IPS-18a (cell line): ENCODE measurements around the gene SASH3.

Experiments
- H3K27ac ChIP-seq: one replicate; pipeline ENCODE4 v1.5.1; 2013; ENCODE audit warnings: low read length
- H3K27me3 ChIP-seq: one replicate; pipeline ENCODE4 v1.6.1; 2013; ENCODE audit warnings: mild to moderate bottlenecking, low read length; ENCODE audit not compliant: control insufficient read depth, insufficient read depth
- H3K36me3 ChIP-seq: one replicate; pipeline ENCODE4 v1.6.1; 2013; ENCODE audit warnings: low read depth, low read length; ENCODE audit not compliant: control insufficient read depth
- H3K4me1 ChIP-seq: one replicate; pipeline ENCODE4 v1.6.1; 2013; ENCODE audit warnings: low read depth, low read length; ENCODE audit not compliant: control insufficient read depth
- H3K4me3 ChIP-seq: one replicate; pipeline ENCODE4 v1.5.1; 2013; ENCODE audit warnings: low read length
- H3K9ac ChIP-seq: one replicate; pipeline ENCODE4 v1.6.1; 2013; ENCODE audit warnings: mild to moderate bottlenecking, low read length, moderate library complexity
- H3K9me3 ChIP-seq: one replicate; pipeline ENCODE4 v1.6.1; 2013; ENCODE audit warnings: low read depth, low read length; ENCODE audit not compliant: control insufficient read depth

The SASH3 gene

GRCh38 chrX:129761596-129761995, 18.2 kb upstream of the SASH3 start:
- Histone ChIP-seq H3K9me3 (peaks cover 6% of the 10 kb centered on the region), H3K36me3 (no peaks in the 10 kb centered on the region), H3K27me3 (no peaks in the 10 kb centered on the region), H3K27ac (no peak overlapping the region), H3K9ac (no peak overlapping the region), H3K4me3 (no peak overlapping the region), H3K4me1 (no peaks in the 10 kb centered on the region)

DNA sequence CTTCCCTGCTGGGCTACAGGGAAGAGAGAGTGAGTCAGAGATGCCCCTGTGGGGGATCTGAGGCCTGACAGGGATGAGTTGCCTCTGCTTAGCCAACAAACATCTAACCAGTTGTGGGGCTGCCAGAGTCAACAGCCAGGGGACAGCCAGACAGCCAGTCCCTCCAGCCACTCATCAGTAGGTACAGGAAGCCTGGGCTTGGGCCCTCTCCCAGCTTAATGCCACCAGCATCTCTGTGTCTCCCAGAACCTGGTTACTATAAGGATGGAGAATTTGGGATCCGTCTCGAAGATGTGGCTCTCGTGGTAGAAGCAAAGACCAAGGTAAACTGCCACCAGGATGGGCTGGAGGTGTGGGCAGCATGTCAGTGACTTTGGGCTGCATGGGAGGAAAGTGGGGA, 17.3 kb upstream of the SASH3 start:
- H3K27ac ChIP-seq, result no peak overlapping the region
- no peak overlapping the region for H3K9ac ChIP-seq
- H3K4me3 ChIP-seq, result no peak overlapping the region
- no peaks in the 10 kb centered on the region for H3K4me1 ChIP-seq
- H3K9me3 ChIP-seq, result peaks cover 6% of the 10 kb centered on the region
- no peaks in the 10 kb centered on the region for H3K36me3 ChIP-seq
- H3K27me3 ChIP-seq, result no peaks in the 10 kb centered on the region

GRCh38 chrX:129763666-129764065, 16.1 kb upstream of the SASH3 start:
- Histone ChIP-seq H3K9ac (no peak overlapping the region), H3K4me1 (no peaks in the 10 kb centered on the region), H3K27ac (no peak overlapping the region), H3K27me3 (no peaks in the 10 kb centered on the region), H3K36me3 (no peaks in the 10 kb centered on the region), H3K9me3 (peaks cover 11% of the 10 kb centered on the region), H3K4me3 (no peak overlapping the region)

DNA sequence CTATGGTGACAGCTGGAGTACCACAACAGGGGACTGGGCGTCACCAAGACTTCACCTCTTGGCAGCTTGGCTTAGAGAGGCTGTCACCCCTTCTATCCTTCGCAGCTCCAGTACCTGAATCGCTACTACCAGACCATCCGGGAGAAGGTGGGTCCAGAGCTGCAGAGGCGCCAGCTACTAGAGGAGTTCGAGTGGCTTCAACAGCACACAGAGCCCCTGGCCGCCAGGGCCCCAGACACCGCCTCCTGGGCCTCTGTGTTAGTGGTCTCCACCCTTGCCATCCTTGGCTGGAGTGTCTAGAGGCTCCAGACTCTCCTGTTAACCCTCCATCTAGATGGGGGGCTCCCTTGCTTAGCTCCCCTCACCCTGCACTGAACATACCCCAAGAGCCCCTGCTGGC, 11.6 kb upstream of the SASH3 start:
- Histone ChIP-seq H3K4me1 (no peaks in the 10 kb centered on the region), H3K9me3 (peaks cover 11% of the 10 kb centered on the region), H3K27ac (no peak overlapping the region), H3K9ac (no peak overlapping the region), H3K36me3 (no peaks in the 10 kb centered on the region), H3K4me3 (no peak overlapping the region), H3K27me3 (no peaks in the 10 kb centered on the region)

GRCh38 chrX:129768586-129769466, 10.9 kb upstream of the SASH3 start:
- no peaks in the 10 kb centered on the region for H3K36me3 ChIP-seq
- peaks cover 11% of the 10 kb centered on the region for H3K9me3 ChIP-seq
- H3K27ac ChIP-seq, result no peak overlapping the region
- H3K4me1 ChIP-seq, result no peaks in the 10 kb centered on the region
- H3K9ac ChIP-seq, result no peak overlapping the region
- H3K4me3 ChIP-seq, result no peak overlapping the region
- no peaks in the 10 kb centered on the region for H3K27me3 ChIP-seq

DNA sequence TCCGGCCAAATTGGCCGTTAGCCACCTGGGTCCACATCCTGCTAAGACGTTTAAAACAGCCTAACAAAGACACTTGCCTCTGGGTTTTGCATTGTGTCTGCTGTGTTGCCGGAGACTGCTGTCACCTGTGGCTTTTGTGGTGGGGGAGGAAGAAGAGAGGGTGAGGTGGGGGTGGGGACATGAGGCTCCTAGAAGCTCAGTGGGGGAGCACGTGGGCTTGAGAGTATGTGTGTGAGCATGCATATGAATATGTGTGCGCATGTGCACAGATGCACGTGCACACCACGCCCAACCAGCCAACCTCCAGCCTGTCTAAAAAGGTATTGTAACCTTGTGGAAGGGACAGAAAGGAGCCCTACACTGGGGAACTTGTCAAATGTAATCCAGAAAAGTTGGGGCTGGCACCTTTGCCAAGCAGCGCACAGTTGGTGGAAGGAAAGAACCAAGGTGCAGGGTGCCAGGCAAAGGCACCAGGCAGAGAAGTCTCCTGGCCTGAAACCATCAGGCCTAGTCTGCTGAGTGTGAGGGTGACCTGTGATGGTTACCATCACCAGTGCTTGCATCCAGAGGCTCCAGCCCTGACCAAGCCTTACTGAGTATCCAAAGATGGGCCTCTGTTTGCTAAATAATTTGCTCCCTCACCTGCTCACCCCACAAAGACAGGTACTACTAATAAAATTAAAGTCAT, 10.1 kb upstream of the SASH3 start:
- H3K9ac ChIP-seq, result no peak overlapping the region
- no peaks in the 10 kb centered on the region for H3K36me3 ChIP-seq
- H3K27ac ChIP-seq, result no peak overlapping the region
- H3K9me3 ChIP-seq, result peaks cover 11% of the 10 kb centered on the region
- H3K4me3 ChIP-seq, result no peak overlapping the region
- H3K27me3 ChIP-seq, result no peaks in the 10 kb centered on the region
- no peaks in the 10 kb centered on the region for H3K4me1 ChIP-seq

- H3K27me3 ChIP-seq, result no peaks in the 10 kb centered on the region
- H3K27ac ChIP-seq, result no peak overlapping the region
- no peak overlapping the region for H3K9ac ChIP-seq
- H3K9me3 ChIP-seq, result peaks cover 5% of the 10 kb centered on the region
- H3K4me3 ChIP-seq, result no peak overlapping the region
- H3K4me1 ChIP-seq, result no peaks in the 10 kb centered on the region
- H3K36me3 ChIP-seq, result no peaks in the 10 kb centered on the region
Measured at GRCh38 chrX:129771266-129771995, 8.3 kb upstream of the SASH3 start.

DNA sequence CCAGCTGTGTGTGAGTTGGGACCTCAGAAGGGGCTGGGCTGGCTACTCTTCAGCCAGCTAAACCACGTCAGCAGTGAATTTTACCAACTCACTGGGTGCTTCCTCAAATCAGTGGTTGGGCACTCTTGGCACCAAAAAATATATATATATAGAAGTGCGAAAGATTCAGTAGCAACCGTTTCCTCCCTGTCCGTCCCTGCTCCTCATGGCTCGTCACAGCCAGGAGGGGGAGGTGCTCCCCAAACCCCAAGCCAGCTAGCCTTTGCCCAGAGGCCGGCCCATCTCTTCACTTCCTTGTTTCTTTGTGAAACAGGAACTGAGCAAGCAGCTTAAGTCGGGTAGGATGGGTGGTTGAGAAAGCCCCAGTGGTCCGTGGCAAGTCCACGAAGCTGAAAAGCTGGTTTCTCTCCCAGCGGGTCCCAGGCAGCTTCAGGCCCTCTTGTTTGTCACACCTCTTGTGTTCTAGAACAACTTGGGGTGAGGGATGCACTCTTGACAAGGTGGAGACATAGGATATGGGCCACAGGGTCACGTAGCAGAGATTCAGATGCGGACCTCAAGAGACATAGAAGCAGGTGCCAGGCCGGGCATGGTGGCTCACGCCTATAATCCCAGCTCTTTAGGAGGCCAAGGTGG, 6.8 kb upstream of the SASH3 start:
- Histone ChIP-seq H3K4me3 (no peak overlapping the region), H3K9ac (no peak overlapping the region), H3K9me3 (peaks cover 2% of the 10 kb centered on the region), H3K27me3 (no peaks in the 10 kb centered on the region), H3K4me1 (no peaks in the 10 kb centered on the region), H3K27ac (no peak overlapping the region), H3K36me3 (no peaks in the 10 kb centered on the region)

- no peak overlapping the region for H3K27ac ChIP-seq
Measured at GRCh38 chrX:129773649-129774458, 5.9 kb upstream of the SASH3 start.

DNA sequence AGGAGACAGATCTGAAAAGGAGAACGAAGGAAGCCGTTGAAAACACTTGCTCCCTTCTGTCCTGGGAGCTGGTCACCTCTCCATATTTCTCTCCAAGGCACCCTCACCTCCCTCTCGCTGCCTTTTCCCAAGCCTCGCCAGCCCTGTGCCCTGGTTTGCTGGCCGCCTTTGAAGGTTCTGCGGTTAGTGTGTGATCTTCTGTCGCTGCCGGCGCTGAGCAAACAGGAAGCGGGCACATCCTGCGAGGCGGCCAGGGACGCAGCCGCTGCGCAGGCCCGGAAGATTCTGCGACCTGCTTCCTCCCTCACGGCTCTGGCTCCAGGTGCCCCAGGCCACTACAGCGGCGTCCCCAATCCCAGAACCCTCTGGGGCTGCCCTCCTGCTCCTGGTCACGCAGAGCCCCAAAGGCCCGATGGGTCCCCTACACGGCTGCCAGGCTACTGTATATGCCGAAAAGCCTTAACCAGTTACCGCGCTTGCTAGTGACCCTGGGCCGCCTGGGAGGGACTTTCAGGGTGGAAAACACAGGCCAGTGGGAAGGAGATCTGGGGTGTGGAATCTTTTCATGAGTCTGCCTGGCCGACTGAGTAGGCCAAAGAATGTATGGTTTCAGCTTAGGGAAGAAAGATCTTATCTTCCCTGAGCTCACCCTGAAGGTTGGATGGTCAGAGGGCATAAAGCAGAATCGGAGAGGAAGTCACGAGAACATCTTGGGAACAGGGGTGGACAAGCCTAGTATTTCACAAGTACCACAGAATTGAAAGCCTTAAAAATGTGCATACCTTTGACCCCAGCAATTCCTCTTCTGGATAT, 2.3 kb upstream of the SASH3 start:
- Histone ChIP-seq H3K9ac (no peak overlapping the region), H3K4me1 (no peaks in the 10 kb centered on the region), H3K4me3 (no peak overlapping the region), H3K36me3 (no peaks in the 10 kb centered on the region), H3K27ac (no peak overlapping the region), H3K27me3 (no peaks in the 10 kb centered on the region), H3K9me3 (peaks cover 9% of the 10 kb centered on the region)

More at GRCh38 chrX:129773649-129774458, 5.9 kb upstream of the SASH3 start:
- H3K36me3 ChIP-seq, result no peaks in the 10 kb centered on the region
- peaks cover 5% of the 10 kb centered on the region for H3K9me3 ChIP-seq
- H3K4me1 ChIP-seq, result no peaks in the 10 kb centered on the region
- no peak overlapping the region for H3K4me3 ChIP-seq
- H3K27me3 ChIP-seq, result no peaks in the 10 kb centered on the region
- H3K9ac ChIP-seq, result no peak overlapping the region
